ENCODE results near the gene ZNF148.

DNA sequence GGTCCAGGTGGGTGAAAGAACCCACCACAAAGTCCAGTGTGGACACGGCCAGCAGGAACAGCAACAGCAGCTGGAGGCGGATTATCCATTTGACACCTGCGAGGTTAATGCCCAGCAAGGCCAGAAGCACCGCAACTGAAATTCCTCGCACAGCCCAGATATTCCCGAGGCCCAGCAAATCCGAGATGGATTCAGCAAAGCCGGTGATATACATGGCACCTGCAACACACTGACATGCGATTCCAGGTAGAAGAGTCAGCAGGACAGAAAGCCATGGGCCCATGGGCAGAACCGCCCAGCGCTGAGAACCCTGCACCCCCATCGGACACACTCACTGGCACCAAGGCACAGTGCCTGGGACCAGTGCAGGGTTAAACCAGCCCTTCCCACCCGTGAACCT lies 197.4 kb downstream of the ZNF148 start:
- TF ChIP-seq POLR2A (IDR thresholded peaks at IDR 0.05), result no peak
- TF ChIP-seq, protein P1, sequence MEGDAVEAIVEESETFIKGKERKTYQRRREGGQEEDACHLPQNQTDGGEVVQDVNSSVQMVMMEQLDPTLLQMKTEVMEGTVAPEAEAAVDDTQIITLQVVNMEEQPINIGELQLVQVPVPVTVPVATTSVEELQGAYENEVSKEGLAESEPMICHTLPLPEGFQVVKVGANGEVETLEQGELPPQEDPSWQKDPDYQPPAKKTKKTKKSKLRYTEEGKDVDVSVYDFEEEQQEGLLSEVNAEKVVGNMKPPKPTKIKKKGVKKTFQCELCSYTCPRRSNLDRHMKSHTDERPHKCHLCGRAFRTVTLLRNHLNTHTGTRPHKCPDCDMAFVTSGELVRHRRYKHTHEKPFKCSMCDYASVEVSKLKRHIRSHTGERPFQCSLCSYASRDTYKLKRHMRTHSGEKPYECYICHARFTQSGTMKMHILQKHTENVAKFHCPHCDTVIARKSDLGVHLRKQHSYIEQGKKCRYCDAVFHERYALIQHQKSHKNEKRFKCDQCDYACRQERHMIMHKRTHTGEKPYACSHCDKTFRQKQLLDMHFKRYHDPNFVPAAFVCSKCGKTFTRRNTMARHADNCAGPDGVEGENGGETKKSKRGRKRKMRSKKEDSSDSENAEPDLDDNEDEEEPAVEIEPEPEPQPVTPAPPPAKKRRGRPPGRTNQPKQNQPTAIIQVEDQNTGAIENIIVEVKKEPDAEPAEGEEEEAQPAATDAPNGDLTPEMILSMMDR (IDR thresholded peaks at IDR 0.05), result no peak
